Bronchial epithelial cell (primary cell): ENCODE measurements around the gene KLB. TPM values are rescaled to one million over a fixed set of nuclear protein-coding genes. Genes with fewer than 3 reads are reported as not detected.
"Not testable (repeated sequence)": the region's sequence is repeated elsewhere in the genome, so short reads cannot be mapped to it uniquely, and the experiment has no call there.

ENCODE experiments used
- DNase-seq: peaks from one replicate; pipeline ENCODE4 v3.0.0-alpha.2; 2010; ENCODE audit warnings: low read depth
- FAIRE-seq: peaks from 2 replicates; lab custom pipeline; 2011; peaks lifted over from hg19 to GRCh38; lab: Jason Lieb, UNC
- H3K27me3 ChIP-seq: 2 replicates; pipeline ENCODE4 v1.5.1; 2011; ENCODE audit warnings: low read length; ENCODE audit not compliant: control insufficient read depth, insufficient read depth
- H3K36me3 ChIP-seq: 2 replicates; pipeline ENCODE4 v1.5.1; 2011; ENCODE audit warnings: low read length; ENCODE audit not compliant: control insufficient read depth, insufficient read depth
- H3K4me3 ChIP-seq: 2 replicates; pipeline ENCODE4 v1.5.1; 2011; ENCODE audit warnings: mild to moderate bottlenecking, low read depth, low read length, control low read depth
- CTCF ChIP-seq: IDR thresholded peaks from 2 replicates; pipeline ENCODE4 v1.5.1; 2011; ENCODE audit warnings: mild to moderate bottlenecking, moderate library complexity, low read length, control low read depth, inconsistent platforms; ENCODE audit not compliant: insufficient read depth, severe bottlenecking
- total RNA-seq: library from RNA; depleted of rRNA; stranded (reverse); fragments of >200 nt; gene quantifications from 2 replicates; pipeline ENCODE4 v1.2.1, GENCODE V29; 2014

KLB gene
- total RNA-seq, 1 donor from 2014 or later, result under 0.01 TPM

GRCh38 chr4:39365830-39366771 is 40.6 kb upstream of the KLB start, which contains the start of gene RFC1:
RFC1 (minus strand) TSS chr4:39366362; CDS start chr4:39366241, 121 bp downstream.
- no peak for FAIRE-seq
- DNase-seq, result peak; percentile 81
- H3K36me3 ChIP-seq, result no peaks in the 10 kb centered on the region
- H3K4me3 ChIP-seq, result peak within 1 kb of the TSS; percentile 98
- H3K27me3 ChIP-seq, result no peaks in the 10 kb centered on the region
- TF ChIP-seq CTCF, result no peak

- DNase-seq, result no peak
- Histone ChIP-seq H3K4me3 (no peak overlapping the region), H3K36me3 (no peaks in the 10 kb centered on the region), H3K27me3 (no peaks in the 10 kb centered on the region)
- no peak for FAIRE-seq
- TF ChIP-seq CTCF, result no peak
Observed at GRCh38 chr4:39367166-39367565, 39.6 kb upstream of the KLB start.

GRCh38 chr4:39369301-39369700 is 37.4 kb upstream of the KLB start:
- DNase-seq (no peak), FAIRE-seq (no peak)
- no peak overlapping the region for H3K4me3 ChIP-seq
- H3K27me3 ChIP-seq, result no peaks in the 10 kb centered on the region
- H3K36me3 ChIP-seq, result no peaks in the 10 kb centered on the region
- no peak for TF ChIP-seq CTCF

GRCh38 chr4:39371209-39371608 is 35.5 kb upstream of the KLB start:
- not testable (repeated sequence) for FAIRE-seq, H3K27me3 ChIP-seq, DNase-seq, H3K36me3 ChIP-seq, H3K4me3 ChIP-seq

- Histone ChIP-seq H3K27me3 (no peaks in the 10 kb centered on the region), H3K36me3 (no peaks in the 10 kb centered on the region), H3K4me3 (no peak overlapping the region)
- DNase-seq, result no peak
- no peak for FAIRE-seq
- TF ChIP-seq CTCF, result no peak
Observed at GRCh38 chr4:39375478-39375877, 31.3 kb upstream of the KLB start.

- TF ChIP-seq CTCF, result no peak
- DNase-seq (no peak), FAIRE-seq (no peak)
- H3K36me3 ChIP-seq, result no peaks in the 10 kb centered on the region
- H3K4me3 ChIP-seq, result no peak overlapping the region
- no peaks in the 10 kb centered on the region for H3K27me3 ChIP-seq
Observed at GRCh38 chr4:39383690-39384089, 23.0 kb upstream of the KLB start.
